HG02981 (cell line): ENCODE measurements around the gene CAMKK1.
"Not testable (repeated sequence)": the region's sequence is repeated elsewhere in the genome, so short reads cannot be mapped to it uniquely, and the experiment has no call there.

Experiments
- ATAC-seq: cut with Tn5 transposase; IDR thresholded peaks from one replicate; pipeline ENCODE4 v1.9.1; 2021; ENCODE audit warnings: mild to moderate bottlenecking, moderate library complexity; ENCODE audit not compliant: unreplicated experiment

The CAMKK1 gene

DNA sequence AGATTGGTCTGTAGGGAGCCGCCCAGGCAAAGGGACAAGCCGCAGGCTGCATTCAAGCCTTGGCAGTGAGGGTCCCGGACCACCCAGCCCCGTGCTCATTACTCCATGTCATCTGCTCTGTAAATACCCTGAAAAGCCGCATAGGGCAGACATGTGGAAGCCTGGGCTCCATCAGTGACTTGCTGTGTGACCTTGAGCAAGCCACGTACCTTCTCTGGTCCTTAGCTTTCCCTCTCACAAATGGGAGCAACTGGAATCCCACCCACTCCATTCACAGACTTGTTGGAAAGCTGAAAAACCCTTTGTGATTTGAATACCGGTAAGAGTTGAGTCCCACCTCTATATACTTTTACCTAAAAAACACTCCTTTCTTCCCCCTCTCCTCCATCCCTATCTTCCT lies 11.9 kb downstream of the CAMKK1 start:
- ATAC-seq: no peak

DNA sequence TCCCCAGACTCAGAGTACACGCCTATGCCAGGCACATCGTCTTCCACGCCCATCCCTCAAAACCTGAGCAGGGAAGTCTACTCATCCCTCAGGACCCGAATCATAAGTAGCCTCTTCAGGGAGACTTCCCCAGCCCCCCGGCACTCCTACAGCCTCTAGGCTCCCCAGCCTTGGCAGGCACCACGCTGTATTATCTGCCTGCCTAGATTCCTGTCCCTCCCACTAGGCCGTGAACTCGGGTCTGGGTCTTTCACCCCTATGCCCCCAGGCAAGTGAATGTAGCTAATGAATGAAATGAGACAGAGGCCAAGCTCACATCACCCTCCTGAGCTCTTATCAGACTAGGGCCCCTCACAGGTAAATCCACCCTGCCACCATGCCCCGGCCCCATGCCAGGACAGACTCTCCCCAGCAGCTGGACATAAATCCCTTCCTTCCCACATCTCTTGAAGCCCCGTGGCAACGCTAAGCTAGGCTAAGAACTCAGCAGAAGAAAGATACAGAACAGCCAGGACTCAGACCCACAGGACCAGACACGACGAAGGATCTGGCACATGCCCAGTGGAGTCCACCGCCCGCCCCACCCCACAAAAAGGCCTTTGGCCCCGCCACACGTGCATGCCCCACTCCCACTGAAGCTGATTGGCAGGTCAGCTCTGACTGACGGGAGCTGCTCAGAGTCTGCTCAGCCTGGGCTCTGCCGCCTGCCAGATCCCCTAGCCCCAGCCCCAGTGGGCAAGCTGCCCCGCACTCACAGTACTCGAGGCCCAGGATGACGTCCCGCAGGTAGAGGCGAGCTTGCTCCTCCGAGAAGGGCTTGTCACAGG lies 13.0 kb downstream of the CAMKK1 start:
- no peak for ATAC-seq

DNA sequence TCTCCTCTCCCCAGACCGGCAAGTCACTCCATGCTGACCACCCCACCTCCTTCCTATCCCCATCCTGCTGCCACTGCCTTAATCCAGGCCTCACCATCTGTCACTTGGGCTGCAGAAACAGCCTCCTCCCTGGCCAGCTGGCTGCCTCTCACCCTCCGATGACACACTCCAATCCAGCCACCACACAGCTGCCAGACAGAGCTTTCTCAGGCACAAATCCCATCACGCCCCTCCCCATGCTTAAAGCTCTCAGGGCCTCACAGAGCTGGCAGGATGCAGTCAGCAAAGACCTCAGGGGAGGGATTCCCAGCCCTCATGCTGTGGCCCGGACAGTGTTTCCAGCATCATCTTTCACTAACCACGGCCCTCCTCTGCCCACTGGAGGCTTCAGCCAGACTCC lies 13.7 kb downstream of the CAMKK1 start:
- ATAC-seq: no peak

DNA sequence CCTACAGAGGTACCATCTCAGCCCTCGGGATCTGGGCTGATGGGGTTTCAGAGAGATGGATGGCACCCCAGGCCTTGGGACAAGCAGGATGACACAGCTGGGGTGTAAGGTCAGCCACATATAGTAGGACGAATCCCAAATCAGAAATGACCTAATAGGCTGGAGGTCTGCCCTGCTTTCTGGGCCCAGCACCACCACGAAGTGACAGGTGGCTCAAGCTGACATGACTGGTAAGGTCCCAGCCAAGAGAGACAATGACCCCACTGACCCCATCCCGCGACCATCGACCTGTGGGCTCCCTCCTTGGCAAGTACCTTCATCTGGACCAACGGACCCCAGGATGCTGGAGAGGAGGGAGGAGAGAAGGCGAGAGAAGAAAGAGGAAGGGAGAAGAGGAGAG lies 15.6 kb downstream of the CAMKK1 start:
- ATAC-seq: no peak

DNA sequence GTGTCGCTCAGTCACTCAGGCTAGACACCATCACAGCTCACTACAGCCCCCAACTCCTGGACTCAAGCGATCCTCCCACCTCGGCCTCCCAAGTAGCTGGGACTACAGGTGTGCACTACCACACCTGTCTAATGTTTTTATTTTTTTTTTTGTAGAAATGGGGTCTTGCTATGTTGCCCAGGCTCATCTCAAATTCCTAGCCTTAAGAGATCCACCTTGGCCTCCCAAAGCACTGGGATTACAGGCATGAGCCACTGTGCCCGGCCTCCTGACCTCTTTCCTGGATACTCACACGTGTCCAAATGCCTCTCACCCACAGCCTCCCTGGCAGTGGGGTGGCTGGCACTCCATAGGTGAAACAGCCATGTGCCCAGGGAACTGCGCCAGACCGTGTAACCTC lies 17.5 kb downstream of the CAMKK1 start:
- no peak for ATAC-seq

DNA sequence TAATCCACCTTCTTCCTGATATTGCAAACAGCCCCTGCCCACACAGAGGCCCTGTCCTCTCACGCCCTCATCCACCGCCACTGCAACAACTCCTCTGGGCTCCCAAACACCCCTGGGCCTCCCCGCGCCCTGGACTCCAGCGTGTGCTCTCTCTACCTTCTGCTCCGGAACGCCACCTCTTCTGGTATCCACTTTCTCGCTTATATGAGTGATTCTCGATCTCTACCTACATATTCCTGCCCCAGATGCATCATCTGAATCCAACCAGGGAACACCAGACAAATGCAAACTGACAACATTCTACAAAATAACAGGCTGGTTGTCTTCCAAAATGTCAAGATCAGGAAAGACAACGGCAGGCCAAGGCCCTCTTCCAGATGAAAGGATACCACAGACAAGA lies 19.0 kb downstream of the CAMKK1 start:
- no peak for ATAC-seq

DNA sequence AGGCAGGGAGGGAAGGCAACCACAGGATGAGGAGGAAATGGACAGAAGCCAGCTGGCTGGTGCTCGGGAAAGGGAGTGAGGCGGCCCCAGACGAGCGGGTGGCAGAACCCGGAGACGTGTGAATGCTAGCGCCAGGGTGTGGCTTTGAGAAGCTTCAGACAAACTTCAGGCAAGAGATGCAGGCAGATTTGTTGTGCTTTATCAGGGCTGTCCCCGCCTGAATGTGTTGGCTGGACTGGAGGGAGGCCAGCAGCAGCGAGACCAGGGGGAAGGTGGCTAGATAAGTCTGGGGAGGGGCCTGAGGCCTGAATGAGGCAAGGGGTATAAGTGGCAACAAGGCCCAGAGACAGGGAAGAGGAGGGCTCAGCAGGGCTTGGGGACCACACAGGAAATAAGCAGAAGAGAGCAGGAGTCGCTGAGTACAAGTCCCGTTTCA lies 22.0 kb downstream of the CAMKK1 start:
- no peak for ATAC-seq

DNA sequence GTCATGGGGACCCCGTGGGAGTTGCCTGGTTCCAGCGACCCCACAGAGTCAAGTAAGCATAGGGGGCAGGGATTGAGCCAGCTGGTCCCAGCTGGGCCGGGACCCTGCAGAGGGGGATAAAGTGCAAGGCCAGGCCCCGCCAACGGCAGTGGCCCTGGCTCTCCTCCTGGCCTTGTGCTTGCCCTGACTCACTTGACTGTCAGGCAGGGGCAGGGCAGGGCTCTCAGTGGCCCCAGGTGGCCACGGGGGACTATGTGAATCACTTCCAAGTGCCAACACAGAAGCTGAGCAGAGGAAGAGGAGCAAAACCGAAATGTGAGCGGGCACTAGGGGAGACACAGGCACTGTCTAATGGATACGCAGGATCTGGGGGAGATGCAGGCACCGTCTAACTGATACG lies 25.2 kb downstream of the CAMKK1 start:
- ATAC-seq: no peak

DNA sequence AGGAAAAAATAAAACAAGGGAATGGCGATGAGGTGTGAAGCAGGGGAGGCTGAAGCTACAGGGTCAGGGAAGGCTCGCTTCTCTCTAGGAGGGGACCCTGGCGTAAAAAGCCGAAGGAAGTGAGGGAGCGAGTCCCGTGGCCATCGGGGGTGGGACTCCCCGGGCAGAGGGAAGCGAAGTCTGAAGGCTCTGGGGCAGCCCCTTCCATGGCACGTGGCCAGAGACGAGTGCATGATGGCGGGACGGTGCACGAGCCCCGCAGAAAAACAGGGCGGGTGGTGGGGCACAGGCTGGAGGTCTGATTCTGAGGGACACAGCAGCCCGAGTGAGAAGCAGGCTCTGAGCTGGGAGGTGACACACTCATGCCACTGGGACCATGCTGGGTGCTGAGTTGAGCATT lies 25.7 kb downstream of the CAMKK1 start:
- no peak for ATAC-seq

DNA sequence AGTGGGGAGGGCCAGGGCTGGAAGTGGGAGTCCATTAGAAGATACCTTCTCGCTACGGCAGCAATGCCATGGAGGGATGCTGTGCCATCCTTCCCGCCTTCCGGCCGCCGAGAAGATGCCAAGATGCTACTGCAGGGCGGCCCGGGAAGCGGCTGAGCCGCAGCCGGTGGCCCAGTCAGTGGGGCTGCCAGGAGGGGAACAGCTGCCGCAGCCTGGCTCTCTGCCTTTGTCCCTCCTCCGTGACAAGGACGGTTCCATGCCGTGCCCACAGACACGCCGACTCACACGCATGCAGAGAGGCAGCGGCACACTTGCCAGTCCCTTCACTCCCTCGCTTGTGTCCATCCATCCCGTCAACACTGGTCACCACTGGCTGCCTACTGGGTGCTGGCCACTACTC lies 26.6 kb downstream of the CAMKK1 start:
- no peak for ATAC-seq

DNA sequence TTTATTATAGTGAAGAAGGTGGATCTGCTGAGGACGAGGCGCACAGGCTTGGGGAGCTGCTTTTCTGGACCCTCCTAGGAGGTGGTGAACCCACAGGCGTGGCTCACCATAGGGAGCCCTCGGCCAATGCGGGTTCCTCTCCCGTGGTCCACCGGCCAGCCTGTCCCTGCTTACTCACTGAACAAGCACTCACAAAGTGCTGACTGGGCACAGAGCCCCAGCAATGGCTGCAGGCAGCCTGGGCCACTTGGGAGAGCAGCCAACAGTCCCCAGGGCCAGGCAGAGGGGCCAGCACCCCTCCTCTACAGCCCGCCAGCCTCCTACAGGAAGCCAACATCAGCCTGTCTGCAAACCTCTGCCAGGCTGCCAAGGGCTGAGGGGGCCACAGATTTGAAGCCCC lies 27.7 kb downstream of the CAMKK1 start:
- no peak for ATAC-seq

DNA sequence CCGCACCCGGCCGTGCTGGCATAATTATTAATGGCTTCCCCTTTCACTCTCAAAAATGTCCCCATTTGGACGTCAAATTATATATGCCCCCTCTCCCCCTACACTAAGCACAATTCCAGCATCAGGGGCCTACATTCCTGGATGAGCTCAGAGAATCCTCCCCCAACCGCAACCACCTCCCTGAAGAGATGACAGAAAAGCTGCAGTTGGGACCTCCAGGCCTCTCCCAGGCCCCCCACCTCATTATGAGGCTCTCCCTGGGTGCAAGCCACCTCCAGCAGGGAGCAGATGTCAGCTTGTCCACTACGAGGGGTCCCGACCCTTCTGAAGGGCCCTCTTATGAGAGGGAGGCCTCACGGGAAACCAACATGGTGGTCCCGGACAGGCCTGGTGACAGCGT lies 28.3 kb downstream of the CAMKK1 start:
- no peak for ATAC-seq

DNA sequence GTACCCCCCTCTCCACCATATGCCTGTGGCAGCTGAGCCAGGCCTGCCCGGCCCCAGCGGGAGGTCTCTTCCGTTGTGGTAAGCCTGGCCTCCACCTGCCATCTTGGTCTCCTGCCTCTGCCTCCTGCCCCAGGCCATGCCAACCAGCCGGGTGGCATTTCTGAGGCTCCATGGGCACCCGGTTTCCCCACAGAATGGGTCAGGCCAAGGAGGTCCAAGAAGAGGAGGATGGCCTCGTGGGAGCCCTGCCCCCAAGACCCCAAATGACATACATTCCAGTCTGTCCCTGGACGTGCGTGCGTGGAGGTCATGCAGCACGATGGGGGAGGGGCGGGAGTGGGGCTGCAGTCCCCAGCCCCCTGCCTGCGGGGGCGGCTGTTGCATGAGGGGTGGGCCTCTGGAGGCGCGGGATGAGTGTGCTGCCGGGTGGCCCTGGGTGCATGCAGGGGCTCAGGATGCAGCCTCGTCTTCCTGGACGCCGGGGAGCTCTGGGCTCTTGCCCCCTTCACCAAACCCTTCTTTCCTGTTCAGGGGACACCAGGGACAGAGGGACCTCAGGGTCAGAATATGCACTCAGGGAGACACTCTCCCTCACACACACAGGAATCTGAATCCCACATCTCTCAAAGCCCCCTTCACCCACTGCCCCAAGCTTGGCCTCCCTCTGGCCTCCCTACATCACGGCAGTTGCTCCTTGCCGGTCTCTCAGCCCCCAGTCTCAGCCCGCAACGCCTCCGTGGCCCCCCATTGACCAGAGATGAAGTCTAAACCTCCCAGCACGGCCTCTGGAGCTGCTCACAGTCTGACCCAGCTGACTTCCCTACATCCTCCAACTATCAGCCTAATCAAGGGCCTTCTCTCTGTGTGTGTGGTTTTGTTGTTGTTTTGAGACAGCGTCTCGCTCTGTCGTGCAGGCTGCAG lies 30.8 kb downstream of the CAMKK1 start:
- ATAC-seq: no peak

DNA sequence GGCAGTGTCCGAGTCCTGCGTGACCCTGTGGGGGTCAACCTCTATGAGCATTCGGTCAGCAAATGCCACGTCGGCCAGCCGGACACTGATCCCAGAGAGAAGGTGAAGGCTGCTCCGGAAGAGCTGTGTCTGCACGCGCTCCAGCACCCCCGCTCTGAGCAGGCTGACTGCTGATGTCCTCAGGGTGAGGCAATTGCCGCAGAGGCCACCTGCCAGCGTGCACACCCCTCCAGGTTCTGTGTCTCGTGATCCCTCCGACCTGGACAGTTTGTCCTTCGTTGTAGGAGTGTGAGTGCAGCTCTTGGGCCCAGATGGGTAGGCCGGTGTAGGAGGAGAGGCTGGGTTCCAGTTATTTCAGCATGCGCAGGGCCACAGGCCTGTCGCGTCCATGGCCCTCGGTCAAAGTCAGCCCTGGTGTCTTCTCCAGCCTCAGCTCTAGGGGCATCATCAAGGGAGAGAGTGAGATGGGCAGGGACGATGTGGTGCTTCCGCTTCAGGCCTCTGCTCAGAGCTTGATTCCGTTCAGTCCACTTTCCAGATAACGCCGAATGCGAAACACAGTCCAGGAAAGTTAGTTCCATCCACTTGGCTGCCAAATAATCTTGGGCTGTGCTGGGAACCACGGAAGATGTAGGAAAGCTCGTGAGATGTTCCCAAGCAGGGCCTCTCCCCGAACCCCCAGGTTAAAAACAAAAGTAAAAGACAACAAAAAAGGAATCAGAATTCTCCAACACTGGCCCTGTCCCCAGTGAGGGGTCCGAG lies 31.7 kb downstream of the CAMKK1 start:
- ATAC-seq: no peak

DNA sequence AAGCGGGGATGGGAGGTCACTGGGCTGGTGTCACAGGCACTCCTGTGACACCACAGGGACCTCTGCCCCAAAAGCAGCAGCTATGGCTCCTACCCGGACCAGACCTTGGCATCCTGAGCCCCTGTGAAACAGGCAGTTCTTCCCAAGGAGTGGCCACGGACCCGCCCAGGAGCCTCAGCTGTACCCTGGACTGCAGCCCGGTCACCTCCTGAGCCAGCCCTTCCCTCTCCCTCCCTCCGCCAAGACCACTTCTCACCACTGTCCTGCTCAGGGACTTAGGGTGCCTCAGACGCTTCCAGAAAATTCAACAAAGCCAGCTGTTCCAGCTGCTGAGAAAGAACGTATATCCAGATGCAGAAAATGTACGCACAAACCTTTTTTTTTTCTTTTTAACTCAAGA lies 32.9 kb downstream of the CAMKK1 start:
- ATAC-seq: no peak

DNA sequence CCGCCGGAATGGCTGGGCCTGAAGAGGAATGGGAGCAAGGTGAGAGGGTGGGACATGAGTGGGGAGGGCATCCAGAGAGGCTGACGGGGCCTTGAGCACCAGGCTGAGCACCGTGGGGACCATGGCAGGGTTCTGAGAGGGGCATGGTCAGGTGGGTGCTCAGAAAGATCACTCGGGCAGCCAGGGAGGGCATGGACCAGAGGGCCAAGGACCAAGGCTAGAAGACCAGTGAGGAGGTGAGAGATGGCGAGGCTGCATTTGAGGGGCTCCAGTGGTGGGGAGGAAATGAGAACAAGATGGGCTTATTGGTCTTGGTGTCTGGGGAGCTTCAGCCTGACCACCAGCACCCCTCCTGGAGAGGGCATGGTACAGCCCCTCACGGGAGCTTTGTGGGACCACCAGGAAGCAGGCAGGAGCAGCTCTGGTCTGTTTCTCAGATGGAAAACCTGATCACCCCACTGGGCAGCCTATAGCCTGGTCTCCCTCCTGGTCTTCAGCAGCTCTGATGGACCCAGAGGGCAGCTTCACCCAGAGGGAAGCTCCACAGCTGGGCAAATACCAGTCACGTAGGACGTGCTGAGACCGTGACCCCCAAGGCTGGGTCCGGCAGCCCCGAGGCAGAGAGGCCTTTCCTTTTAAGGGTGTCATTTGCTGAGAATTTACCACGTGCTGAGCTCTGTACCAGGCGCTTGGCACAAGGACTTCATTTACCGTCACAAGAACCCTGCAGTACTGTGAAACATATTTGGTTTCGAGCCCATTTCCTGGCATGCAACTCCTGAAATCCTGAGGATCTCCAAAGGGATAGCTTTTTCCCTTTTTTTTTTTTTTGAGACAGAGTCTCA lies 35.4 kb downstream of the CAMKK1 start:
- ATAC-seq: no peak

DNA sequence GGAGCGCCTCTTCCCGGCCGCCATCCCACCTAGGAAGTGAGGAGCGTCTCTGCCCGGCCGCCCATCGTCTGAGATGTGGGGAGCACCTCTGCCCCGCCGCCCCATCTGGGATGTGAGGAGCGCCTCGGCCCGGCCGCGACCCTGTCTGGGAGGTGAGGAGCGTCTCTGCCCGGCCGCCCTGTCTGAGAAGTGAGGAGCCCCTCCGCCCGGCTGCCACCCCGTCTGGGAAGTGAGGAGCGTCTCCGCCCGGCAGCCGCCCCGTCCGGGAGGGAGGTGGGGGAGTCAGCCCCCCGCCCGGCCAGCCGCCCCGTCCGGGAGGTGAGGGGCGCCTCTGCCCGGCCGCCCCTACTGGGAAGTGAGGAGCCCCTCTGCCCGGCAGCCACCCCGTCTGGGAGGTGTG lies 38.6 kb downstream of the CAMKK1 start:
- not testable (repeated sequence) for ATAC-seq

DNA sequence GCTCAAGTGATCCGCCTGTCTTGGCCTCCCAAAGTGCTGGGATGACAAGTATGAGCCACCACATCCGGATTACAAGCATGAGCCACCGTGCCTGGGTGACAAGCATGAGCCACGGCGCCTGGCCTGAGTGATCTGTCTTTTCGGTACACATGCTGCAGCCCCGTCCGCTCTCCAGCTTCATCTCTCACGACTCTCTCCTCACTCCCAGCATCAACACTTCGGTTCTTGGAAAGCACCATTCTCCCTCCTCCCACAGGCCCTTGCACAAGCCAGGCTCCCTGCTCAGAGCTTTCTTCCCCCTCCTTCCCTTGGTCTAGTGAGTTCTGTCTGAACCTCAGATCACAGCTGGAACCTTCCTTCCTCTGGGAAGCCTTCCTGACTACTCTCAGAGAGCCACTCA lies 40.3 kb downstream of the CAMKK1 start:
- ATAC-seq: no peak

DNA sequence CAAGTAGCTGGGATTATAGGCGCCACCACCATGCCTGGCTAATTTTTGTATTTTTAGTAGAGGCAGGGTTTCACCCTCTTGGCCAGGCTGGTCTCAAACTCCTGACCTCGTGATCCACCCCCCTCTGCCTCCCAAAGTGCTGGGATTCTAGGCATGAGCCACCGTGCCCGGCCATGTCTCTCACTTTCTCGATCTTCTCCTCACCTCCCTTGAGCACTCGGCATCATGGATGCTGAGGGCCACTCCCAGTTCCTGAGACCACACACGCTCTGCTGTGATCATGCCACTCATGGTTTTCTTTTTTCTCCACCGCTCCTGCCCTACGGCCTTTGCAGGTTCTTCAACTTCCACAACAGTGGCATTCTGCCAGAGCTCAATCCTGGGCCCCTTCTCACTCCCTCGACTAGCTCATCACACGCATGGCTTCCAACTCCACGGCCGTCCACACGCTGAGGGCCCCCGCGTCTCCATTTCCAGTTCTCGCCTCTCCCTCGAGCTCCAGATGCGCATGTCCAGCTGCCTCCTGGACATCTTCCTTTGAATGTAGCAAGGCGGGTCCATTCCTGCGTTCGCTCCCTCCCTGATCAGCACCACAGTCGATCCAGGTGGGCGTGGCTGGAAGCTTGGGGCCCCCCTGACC lies 41.3 kb downstream of the CAMKK1 start:
- ATAC-seq: no peak
